NCI-H2227 (cell line): ENCODE data around the gene ZNF334.

Experiments used
- DNase-seq: peaks from one replicate; lab custom pipeline; 2025; ENCODE audit not compliant: unreplicated experiment; lab: John Stamatoyannopoulos, UW

Gene ZNF334

DNA sequence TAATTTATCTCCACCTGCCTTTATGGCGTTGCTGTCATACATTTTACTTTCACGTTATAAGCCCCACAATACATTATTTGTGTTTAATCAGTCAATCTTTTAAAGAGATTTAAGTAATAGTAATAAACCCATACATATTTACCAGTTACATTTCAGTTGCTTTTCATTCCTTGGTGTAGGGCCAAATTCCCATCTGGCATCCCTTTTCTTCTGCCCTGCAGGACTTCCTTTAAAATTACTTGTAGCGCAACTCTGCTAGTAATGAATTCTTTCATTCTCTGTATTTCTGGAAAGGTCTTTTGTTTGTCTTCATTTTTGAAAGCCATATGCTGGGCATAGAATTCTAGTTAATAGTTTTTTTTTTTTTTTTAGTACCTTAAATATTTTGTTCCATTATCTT lies 24.9 kb downstream of the ZNF334 start:
- DNase-seq: no peak

DNA sequence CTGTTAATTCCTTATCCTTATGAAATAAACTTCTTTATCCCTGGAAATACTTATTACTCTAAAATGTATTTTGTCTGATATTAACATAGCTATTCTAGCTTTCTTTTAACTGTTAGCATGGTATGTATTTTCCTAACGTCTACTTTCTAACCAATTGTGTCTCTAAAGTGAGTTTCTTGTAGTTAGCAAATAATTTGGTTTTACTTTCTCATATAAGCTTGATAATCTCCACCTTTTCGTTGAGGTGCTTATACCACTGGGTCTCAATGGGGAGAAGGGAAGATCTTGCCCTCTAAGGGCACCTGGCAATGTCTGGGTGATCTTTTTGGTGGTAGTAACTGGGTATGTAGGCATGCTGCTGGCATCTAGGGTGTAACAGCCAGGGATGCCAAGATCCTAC lies 25.7 kb downstream of the ZNF334 start:
- no peak for DNase-seq

DNA sequence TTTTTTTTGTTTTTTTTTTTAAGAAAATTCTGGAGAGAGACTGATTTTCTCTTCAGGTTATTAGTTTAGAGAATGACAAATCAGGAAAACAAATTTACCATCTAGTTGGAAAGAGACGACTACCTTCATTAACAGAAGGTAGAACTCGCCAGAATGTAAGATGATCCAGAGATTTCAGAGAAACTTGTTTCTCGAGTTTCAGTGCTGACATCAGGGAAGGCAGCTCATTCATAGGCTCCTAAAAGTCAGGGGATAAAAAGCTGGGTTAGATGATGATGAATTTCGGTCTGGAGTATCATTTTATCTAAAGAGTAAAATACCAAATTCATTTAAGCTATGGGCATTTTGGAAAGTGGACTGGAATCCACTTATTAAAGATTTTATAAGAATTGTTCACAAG lies 27.9 kb downstream of the ZNF334 start:
- no peak for DNase-seq

DNA sequence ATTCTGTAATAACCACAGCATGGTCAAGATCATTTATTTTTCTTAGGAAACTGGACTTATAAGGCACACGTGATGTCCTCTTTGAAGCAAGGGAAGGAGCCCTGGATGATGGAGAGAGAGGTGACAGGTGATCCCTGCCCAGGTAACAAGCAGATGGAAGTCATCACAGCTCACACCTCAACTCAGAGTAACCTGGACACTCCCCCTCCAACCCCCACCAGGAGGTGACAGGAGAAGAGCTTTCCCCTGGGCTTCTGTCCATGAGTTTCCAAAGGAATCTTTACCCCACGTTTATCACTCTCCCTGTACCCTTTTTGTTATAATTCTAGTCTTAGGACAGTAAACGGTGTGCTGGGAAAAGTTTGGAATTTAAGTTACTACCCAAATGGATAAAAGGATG lies 28.4 kb downstream of the ZNF334 start:
- DNase-seq: no peak

DNA sequence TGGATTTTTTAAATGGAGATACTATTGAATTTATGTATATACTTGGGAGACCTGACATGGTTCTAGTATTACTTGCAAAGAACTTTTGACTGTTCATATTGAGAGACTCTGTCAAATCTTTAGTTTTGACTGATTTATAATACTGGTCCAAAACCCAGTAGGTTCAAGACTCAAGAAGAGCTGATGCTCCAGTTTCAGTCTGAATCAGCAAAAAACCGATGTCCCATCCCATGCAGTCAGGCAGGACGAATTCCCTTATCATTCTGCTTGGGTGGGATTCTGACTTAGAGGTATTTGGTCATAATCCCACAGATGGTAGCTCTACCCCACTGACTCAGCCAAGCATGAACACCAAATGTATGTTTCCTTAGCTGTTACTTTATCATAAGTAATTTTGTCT lies 29.5 kb downstream of the ZNF334 start:
- DNase-seq: no peak

DNA sequence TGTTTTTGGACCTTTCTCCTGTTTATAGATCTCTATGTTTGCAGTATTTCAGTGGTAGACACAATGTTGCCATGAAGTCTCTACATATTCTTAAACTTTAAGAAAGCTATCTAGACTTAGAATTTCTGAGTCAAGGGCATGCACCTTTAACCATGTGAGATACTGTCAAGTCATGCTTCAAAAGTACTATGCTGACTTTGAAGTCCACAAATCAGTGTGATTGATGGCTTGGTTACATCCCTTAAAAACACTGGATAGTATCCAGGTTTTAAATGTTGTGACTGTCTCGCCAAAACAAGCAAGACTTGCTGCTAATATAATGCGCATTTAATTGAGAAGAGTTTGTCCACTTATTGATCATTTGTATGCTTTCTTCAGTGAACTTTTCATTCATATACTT lies 30.5 kb downstream of the ZNF334 start:
- DNase-seq: no peak

DNA sequence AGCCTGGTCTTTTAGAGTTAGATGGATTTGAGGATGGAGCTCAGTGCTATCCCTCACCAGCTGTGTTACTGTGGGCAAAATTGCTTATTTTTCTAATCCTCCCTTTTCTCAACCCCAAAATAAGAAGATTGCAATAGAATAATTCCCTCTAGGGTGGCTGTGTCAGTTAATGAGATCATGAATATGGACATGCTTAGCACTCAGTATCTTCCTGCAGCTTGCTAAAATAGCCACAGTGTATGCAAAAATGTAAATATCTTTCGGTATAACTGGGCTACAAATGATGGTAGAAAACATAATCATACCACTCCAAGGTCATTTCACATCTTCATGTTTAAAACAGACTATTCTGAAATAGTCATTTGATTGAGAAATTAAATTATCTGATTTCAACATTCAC lies 35.7 kb downstream of the ZNF334 start:
- no peak for DNase-seq

DNA sequence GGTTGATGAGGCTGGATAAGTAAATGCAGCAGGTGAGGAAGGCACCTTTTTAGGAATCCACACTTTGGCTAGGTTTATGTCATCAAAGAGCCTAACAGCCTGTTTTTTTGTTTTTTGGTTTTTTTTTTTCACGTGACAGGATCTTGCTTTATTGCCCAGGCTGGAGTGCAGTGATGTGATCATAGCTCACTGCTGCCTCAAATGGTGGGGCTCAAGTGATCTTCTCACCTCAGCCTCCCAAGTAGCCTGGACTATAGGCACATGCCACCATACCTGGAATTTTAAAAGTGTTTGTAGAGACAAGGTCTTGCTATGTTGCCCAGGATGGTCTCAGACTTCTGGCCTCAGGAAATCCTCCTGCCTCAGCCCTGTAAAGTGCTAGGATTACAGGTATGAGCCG lies 36.1 kb downstream of the ZNF334 start:
- DNase-seq: no peak

DNA sequence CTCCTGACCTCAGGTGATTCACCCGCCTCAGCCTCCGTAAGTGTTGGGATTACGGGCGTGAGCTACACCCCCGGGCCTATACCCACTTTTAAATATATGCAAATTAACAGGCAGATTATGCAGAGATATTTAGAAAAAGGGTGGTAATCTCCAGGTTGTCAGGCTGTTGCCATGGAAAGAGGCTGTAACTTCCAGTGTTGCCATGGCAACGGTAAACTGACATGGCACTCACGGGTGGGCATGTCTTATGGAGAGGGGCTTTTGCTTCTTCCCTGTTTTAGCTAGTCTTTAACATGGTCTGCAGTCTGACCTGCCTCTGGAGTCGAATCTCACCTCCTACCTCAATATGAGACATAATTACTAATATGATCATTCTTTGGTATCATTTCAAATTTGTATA lies 44.9 kb downstream of the ZNF334 start:
- DNase-seq: no peak

DNA sequence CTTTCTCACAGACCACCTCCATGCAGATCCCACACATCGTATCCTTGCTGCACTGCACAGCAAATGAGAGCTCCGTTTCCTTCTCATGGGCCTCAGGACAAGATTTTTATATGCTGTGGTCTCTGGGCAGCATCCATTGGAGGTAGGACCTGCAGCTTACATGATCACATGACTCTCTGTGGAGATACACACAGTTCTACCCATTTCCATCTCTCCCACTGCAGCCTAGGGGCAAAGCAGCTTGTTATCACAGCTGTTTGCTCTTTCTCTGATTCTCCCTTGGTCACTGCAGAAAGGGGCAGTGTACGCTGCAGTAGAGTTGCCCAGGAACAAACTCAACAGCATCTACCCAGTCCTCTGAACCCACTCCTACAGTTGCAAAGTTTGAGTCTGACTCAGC lies 48.9 kb downstream of the ZNF334 start:
- no peak for DNase-seq

DNA sequence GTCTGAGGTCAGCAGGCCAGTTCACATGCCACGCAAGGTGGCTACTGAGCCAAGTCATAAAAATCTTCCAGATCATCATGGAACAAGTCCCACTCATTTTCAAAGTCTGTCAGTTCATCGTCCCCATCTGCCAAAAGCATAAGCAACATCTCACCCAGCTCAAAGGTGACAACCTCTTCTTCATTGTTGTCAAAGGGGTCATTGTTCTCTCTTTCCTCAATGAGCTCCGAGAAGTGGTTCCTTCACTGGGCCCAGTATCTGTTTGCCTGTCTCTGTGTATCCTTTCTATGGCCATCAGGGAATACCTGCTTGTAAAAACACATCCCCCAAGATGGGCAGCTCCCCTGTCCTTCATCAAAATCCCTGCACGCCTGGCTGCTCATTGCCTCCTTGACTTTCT lies 49.5 kb downstream of the ZNF334 start:
- DNase-seq: no peak

DNA sequence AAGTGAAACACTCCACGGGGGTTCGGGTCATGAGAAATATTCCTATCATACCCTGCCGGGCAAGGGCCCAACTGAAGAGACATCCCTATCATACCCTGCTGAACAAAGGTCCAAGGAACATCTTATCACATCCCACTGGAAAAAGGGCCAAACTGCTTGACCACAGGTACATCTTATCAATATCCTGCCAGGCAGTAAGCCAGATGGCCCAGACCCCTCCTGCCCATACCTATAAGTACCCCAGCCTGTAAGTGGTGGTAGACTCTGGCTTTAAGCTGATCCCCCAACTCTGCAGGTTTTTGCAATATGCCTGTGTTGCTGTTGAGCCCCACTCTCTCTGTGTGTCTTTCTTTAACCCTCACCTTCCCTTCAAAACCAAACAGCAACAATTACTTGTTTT lies 51.6 kb downstream of the ZNF334 start:
- DNase-seq: no peak

DNA sequence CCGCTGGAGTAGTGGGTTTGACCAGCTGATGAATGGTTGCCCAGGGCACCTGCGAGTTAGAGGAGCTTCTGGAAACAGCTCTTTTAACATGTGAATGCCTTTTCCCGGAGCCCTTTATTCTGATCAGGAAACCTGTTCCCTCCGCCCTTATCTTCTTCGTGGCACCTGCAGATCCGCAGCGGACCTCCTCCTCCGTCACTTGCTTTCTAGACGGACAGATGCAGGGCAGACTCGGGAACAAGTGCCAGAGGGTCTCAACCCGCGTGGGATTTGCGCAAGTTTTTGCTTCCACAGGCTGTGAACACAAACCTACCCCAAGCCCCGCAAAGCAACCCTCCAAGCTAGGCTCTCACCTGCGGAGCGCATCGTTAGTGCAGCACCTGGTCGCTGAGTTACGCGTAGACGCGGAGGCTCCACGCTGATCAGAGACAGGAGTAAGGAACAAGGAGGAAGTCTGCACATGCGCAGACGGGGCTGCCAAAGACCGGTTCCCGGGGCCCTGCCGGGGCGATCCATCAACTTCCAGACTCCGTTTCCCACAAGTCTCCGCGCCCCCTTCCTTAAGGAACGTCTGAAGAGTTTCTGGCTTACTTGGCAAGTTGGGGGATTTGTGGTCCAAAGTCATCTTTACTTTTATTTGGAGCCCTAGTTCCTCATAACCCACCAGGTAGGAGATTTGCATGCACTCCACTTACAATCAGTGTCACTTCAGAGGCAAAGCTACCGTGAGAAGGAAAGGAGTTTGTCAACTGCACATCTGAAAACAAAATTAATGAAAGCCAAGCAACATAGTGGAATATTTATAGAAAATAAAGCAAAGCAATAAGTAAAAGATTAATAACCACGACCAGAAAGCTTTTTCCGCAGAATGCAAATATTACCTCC lies 54.3 kb downstream of the ZNF334 start:
- DNase-seq: no peak

DNA sequence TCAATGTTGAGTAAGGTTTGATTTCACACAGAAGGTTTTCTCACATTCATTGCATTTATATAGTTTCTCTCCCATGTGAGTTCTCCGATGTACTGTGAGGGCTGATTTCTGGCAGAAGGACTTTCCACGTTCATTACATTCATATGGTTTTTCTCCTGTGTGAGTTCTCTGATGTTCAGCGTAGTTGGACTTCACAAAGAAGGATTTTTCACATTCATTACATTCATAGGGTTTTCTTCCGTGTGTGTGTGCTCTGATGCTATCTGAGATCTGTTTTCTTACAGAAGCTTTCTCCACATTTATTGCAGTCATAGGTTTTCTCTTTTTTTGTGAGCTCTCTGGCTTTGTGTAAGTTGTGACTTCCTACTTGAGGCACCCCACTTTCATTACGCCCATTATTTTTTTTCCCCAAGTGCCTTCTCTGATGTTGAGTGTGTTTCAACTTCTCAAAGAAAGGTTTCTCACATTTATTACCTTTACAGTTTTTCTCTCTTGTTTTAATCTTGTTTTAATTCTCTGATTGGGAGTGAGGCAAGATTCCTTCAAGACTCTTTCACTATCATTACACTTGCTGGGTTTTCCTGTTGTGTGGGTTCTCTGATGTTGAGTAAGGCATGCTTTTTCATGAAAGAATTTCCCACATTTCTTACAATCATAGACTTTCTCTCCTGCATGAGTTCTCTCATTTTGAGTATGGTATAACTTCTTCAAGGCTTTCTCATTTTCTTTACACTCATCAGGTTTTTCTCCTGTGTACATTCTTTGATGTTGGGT lies 56.9 kb downstream of the ZNF334 start:
- DNase-seq: no peak

DNA sequence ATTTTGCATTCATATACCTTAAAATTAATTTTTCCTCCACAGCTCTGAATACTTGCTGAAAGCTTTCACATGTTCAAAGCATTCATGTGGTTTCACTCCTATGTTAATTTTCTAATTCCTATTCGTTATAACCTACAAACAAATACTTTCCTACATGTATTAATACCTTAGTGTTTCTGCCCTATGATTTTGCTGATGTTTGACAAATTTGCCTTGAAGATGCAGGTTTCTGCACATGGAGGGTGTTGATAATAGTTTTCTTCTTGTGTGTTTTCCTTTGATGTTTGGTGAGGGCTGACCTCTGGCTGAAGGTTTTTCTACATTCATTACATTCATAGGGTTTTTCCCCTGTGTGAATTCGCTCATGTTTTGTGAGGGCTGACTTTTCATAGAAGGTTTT lies 57.6 kb downstream of the ZNF334 start:
- no peak for DNase-seq
